Stomach (tissue), 4 donors: ENCODE data around the gene SH2B2.

Source experiments
- POLR2A ChIP-seq, 4 donors: fragments of 450-650 bp; IDR thresholded peaks; one replicate each; pipeline ENCODE4 v1.6.1; 2016; ENCODE audit warnings: antibody characterized with exemption in 4 of 4, control low read depth in 2 of 4, mild to moderate bottlenecking in 1 of 4, moderate library complexity in 1 of 4
- POLR2AphosphoS5 ChIP-seq, 3 donors: sonication (generic); formaldehyde crosslinking; IDR thresholded peaks; one replicate each; pipeline ENCODE4 v1.6.1; 2016; ENCODE audit warnings: antibody characterized with exemption in 3 of 3
- TF ChIP-seq, protein P1 (sequence below), 7 experiments: fragments of 450-650 bp in 4 of 7; fragments of 200-600 bp in 3 of 7; sonication (generic) in 3 of 7; IDR thresholded peaks; one replicate each; pipeline ENCODE4 v1.5.1; 2016 to 2019; ENCODE audit warnings: antibody characterized with exemption in 7 of 7, control low read depth in 2 of 7, mild to moderate bottlenecking in 1 of 7

GRCh38 chr7:102291056-102291915 is 4.6 kb downstream of the SH2B2 start:
- TF ChIP-seq, protein P1, sequence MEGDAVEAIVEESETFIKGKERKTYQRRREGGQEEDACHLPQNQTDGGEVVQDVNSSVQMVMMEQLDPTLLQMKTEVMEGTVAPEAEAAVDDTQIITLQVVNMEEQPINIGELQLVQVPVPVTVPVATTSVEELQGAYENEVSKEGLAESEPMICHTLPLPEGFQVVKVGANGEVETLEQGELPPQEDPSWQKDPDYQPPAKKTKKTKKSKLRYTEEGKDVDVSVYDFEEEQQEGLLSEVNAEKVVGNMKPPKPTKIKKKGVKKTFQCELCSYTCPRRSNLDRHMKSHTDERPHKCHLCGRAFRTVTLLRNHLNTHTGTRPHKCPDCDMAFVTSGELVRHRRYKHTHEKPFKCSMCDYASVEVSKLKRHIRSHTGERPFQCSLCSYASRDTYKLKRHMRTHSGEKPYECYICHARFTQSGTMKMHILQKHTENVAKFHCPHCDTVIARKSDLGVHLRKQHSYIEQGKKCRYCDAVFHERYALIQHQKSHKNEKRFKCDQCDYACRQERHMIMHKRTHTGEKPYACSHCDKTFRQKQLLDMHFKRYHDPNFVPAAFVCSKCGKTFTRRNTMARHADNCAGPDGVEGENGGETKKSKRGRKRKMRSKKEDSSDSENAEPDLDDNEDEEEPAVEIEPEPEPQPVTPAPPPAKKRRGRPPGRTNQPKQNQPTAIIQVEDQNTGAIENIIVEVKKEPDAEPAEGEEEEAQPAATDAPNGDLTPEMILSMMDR (IDR thresholded peaks at IDR 0.05), result no peak
- no peak for TF ChIP-seq POLR2AphosphoS5 (IDR thresholded peaks at IDR 0.05)
- TF ChIP-seq POLR2A (IDR thresholded peaks at IDR 0.05), result no peak
